ENCODE data around the gene KLHL29. TPM values are rescaled to one million over a fixed set of nuclear protein-coding genes. Genes with fewer than 3 reads are reported as not detected.

Gene KLHL29
- polyA plus RNA-seq, 3 donors = 8.5 to 10.0 (median 8.8) TPM

GRCh38 chr2:23543302-23543701 lies 158.3 kb downstream of the KLHL29 start:
- DNase-seq (ENCODE audit: low read depth in 3 of 3, low spot score in 2 of 3) = no peak

GRCh38 chr2:23543728-23544127 lies 158.7 kb downstream of the KLHL29 start:
- DNase-seq (ENCODE audit: low read depth in 3 of 3, low spot score in 2 of 3) = no peak

GRCh38 chr2:23544589-23545295 lies 159.8 kb downstream of the KLHL29 start:
- DNase-seq (ENCODE audit: low read depth in 3 of 3, low spot score in 2 of 3) = no peak

- DNase-seq (ENCODE audit: low read depth in 3 of 3, low spot score in 2 of 3) = no peak
Measured at GRCh38 chr2:23545396-23545795, 160.4 kb downstream of the KLHL29 start.

- DNase-seq (ENCODE audit: low read depth in 3 of 3, low spot score in 2 of 3) = no peak
Measured at GRCh38 chr2:23545811-23546210, 160.8 kb downstream of the KLHL29 start.

GRCh38 chr2:23546913-23547312 lies 161.9 kb downstream of the KLHL29 start:
- DNase-seq (ENCODE audit: low read depth in 3 of 3, low spot score in 2 of 3) = no peak

GRCh38 chr2:23547725-23548124 lies 162.7 kb downstream of the KLHL29 start:
- DNase-seq (ENCODE audit: low read depth in 3 of 3, low spot score in 2 of 3) = no peak

GRCh38 chr2:23548143-23548769 lies 163.3 kb downstream of the KLHL29 start:
- DNase-seq (ENCODE audit: low read depth in 3 of 3, low spot score in 2 of 3) = no peak

GRCh38 chr2:23549051-23549450 lies 164.1 kb downstream of the KLHL29 start:
- no peak for DNase-seq (ENCODE audit: low read depth in 3 of 3, low spot score in 2 of 3)

- no peak for DNase-seq (ENCODE audit: low read depth in 3 of 3, low spot score in 2 of 3)
Measured at GRCh38 chr2:23549821-23550530, 165.0 kb downstream of the KLHL29 start.

- no peak for DNase-seq (ENCODE audit: low read depth in 3 of 3, low spot score in 2 of 3)
Measured at GRCh38 chr2:23550553-23550952, 165.6 kb downstream of the KLHL29 start.

GRCh38 chr2:23551875-23552274 lies 166.9 kb downstream of the KLHL29 start:
- no peak for DNase-seq (ENCODE audit: low read depth in 3 of 3, low spot score in 2 of 3)

- no peak for DNase-seq (ENCODE audit: low read depth in 3 of 3, low spot score in 2 of 3)
Measured at GRCh38 chr2:23553561-23553960, 168.6 kb downstream of the KLHL29 start.

- no peak for DNase-seq (ENCODE audit: low read depth in 3 of 3, low spot score in 2 of 3)
Measured at GRCh38 chr2:23554054-23554697, 169.2 kb downstream of the KLHL29 start.

GRCh38 chr2:23555944-23556343 lies 171.0 kb downstream of the KLHL29 start:
- DNase-seq (ENCODE audit: low read depth in 3 of 3, low spot score in 2 of 3) = no peak

- DNase-seq (ENCODE audit: low read depth in 3 of 3, low spot score in 2 of 3) = no peak
Measured at GRCh38 chr2:23556929-23557328, 171.9 kb downstream of the KLHL29 start.

GRCh38 chr2:23557455-23557854 lies 172.5 kb downstream of the KLHL29 start:
- no peak for DNase-seq (ENCODE audit: low read depth in 3 of 3, low spot score in 2 of 3)

GRCh38 chr2:23559561-23560239 lies 174.7 kb downstream of the KLHL29 start:
- no peak for DNase-seq (ENCODE audit: low read depth in 3 of 3, low spot score in 2 of 3)

- DNase-seq (ENCODE audit: low read depth in 3 of 3, low spot score in 2 of 3) = no peak
Measured at GRCh38 chr2:23561088-23561487, 176.1 kb downstream of the KLHL29 start.

- DNase-seq (ENCODE audit: low read depth in 3 of 3, low spot score in 2 of 3) = no peak
Measured at GRCh38 chr2:23561544-23561943, 176.6 kb downstream of the KLHL29 start.

- DNase-seq (ENCODE audit: low read depth in 3 of 3, low spot score in 2 of 3) = no peak
Measured at GRCh38 chr2:23562143-23562542, 177.2 kb downstream of the KLHL29 start.

Measured in right renal cortex interstitium (tissue), 3 donors.